Right cardiac atrium (tissue), 5 donors: ENCODE data around the gene ZNF319. TPM values are rescaled to one million over a fixed set of nuclear protein-coding genes. Genes with fewer than 3 reads are reported as not detected.

Source experiments
- ATAC-seq, 2 donors: fragments of 200-7000 bp; cut with Tn5 transposase; one replicate each; pipeline versions ENCODE4 v1.8.0 to v1.9.1; 2020; ENCODE audit warnings: moderate library complexity in 2 of 2, mild to moderate bottlenecking in 1 of 2
- DNase-seq, 3 donors: peaks; one replicate each; pipeline ENCODE4 v3.0.0-alpha.2; 2020
- H3K27ac ChIP-seq: one replicate; pipeline ENCODE4 v1.5.1; 2013; ENCODE audit warnings: mild to moderate bottlenecking, low read length, control low read depth, moderate library complexity
- H3K27me3 ChIP-seq: one replicate; pipeline ENCODE4 v1.6.1; 2013; ENCODE audit not compliant: control insufficient read depth, insufficient read depth
- H3K4me1 ChIP-seq: one replicate; pipeline ENCODE4 v1.6.1; 2013; ENCODE audit warnings: low read length; ENCODE audit not compliant: control insufficient read depth, insufficient read depth
- H3K4me3 ChIP-seq: one replicate; pipeline ENCODE4 v1.5.1; 2013; ENCODE audit warnings: low read length, control low read depth
- H3K9me3 ChIP-seq: one replicate; pipeline ENCODE4 v1.6.1; 2013; ENCODE audit warnings: low read length; ENCODE audit not compliant: control insufficient read depth
- WGBS: extraction: QIAGEN DNeasy Blood & Tissue Kit; methylation state at CpG from one replicate; pipeline ENCODE4 v1.1.7; 2013; 5-methylcytosine and 5-hydroxymethylcytosine counted together
- intact Hi-C, 4 donors: fragments of 100-400 bp; cut with DNase I; formaldehyde crosslinking; loops; one replicate each; pipeline versions ENCODE4 v1.11.0 to v1.14.0; 2022 to 2023
- polyA plus RNA-seq: library from polyadenylated mRNA; stranded (reverse); fragments of 200-250 nt; gene quantifications from one replicate; pipeline ENCODE4 v1.2.3, GENCODE V29; 2013
- total RNA-seq, 4 donors: library from RNA; stranded (reverse); fragmentation: NEBNext Ultra II Directional; extraction: Animal tissue kit (Norgen Biotek cat#: 25700); gene quantifications; one replicate each; pipeline ENCODE4 v1.2.1, GENCODE V29; 2021
- donor health status: healthy with polysubstance abuse.
- donor health status: DM: no; HTN: yes; CAD: no.
- donor health status: DM: no; HTN: no; CAD: no.
- donor health status: DM: no; HTN: yes; CAD: no; lungs with severe emphysema.
- donor health status: DM: yes; HTN: yes; CAD: no.

The ZNF319 gene
- total and polyA plus RNA-seq, 5 donors: 5.5 to 9.2 (median 7.8) TPM

DNA sequence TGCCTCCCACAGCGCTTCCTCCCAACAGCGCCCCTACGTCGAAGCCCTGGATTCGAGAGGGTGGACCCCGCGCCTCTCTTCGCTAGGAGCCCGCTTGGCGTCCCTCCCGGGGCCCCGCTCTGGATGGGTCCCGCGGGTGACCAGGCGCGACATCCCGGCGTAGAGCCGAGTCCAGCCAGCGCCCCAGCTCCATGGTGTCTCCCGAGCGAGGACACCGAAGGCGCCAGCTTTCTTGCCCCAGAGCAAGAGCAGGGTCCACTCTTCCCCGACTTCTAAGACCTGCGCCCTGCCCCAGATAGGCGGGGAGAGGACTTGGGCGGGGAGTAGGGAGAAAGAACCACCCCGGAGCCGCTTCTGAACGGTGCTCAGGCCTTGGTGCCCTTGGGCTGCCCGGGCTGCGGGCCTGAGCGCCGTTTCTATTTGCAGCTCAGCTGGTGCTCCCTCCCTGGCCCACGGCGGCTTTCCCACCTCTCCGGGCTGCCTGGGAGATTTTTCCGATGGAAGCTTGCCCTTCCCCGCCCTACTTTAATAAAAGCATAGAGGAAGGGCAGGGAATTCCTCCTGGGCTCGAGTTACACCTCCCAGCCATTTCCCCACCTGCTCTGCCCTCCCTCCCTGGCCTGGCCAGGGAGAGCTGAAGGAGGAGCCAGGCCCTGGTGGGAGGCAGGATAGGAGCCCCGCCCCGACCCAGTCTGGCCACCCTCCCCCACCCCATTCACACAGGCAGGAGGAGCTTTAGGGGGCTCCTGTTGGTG lies 26.9 kb upstream of the ZNF319 start:
- Histone ChIP-seq H3K4me3 (peak overlapping the region; percentile 57), H3K9me3 (no peaks in the 10 kb centered on the region), H3K27ac (peak overlapping the region; percentile 88), H3K4me1 (peaks cover 26% of the 10 kb centered on the region), H3K27me3 (no peaks in the 10 kb centered on the region)
- intact Hi-C loops: loop anchor here in 1 of 4 donors (10.0 kb wide), 1 partner anchor 167 kb away; the partner anchor contains the start of gene CSNK2A2
- DNase-seq (peak; percentile 60 to 82 (median 79)), ATAC-seq (peak; percentile 46 to 47)
- WGBS: 5% methylated on average over 43 of the region's 43 CpGs

DNA sequence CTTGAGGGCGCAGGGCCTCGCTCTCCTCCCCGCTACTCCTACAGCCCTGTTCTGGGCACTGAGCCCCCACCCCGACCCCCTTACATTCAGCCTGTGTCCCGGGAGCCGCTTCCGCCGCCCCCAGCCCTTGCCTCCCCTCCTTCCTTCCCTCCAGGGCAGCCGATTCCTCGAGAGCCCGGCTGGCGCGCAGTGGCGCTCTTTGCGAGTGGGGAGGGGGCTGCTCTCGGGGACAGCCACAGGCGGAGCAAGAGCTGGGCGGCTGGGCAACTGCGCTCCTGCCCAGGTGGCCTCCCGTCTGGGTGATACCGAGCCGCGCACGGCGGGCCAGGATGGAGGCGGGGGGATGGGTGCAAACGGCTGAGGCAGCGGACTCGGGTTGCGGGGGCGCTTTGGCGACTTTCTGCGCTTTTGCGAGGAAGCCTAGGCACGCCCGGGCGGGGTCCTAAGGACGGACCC lies 26.3 kb upstream of the ZNF319 start:
- Histone ChIP-seq H3K4me1 (peaks cover 25% of the 10 kb centered on the region), H3K27ac (peak overlapping the region; percentile 88)

DNA sequence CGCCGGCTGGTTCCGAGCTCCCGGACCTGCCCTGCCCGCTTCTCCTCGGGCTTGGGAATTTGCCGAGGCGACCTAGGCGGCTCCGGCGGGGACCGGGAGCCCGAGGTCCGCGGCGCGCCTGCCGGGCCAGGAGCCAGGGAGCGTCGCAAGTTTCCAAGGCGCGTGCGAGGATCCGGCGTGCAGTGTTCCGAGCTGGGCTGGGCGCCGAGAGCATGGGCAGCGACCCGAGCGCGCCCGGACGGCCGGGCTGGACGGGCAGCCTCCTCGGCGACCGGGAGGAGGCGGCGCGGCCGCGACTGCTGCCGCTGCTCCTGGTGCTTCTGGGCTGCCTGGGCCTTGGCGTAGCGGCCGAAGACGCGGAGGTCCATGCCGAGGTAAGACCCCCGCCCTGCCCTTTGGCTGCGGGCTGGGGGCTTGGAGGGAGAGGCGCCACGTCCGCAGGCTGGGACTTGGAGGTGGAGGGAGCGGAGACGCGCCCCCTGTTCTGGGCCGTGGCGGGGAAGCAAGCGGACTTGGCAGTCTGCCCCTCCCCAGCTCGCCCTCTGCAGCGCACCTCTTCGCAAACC lies 25.8 kb upstream of the ZNF319 start:
- no peaks in the 10 kb centered on the region for H3K9me3 ChIP-seq
- H3K27ac ChIP-seq: peak overlapping the region; percentile 88
- no peaks in the 10 kb centered on the region for H3K27me3 ChIP-seq
- intact Hi-C loops: loop anchor here in 1 of 4 donors (10.0 kb wide), 1 partner anchor 169 kb away; the partner anchor contains the start of gene CSNK2A2
- WGBS: under 1% methylated on average over 65 of the region's 65 CpGs
- DNase-seq (peak; percentile 66 to 90 (median 89)), ATAC-seq (peak; percentile 41 to 45)
- H3K4me3 ChIP-seq: peak overlapping the region; percentile 57
- H3K4me1 ChIP-seq: peaks cover 23% of the 10 kb centered on the region

More for the DNA sequence above, 26.3 kb upstream of the ZNF319 start:
- peak in 1 of 2 donors; percentile 0 for ATAC-seq
- peak overlapping the region; percentile 57 for H3K4me3 ChIP-seq
- no peaks in the 10 kb centered on the region for H3K27me3 ChIP-seq
- WGBS: 1% methylated on average over 38 of the region's 38 CpGs
- intact Hi-C loops: loop anchor here in 1 of 4 donors (10.0 kb wide), 1 partner anchor 168 kb away; the partner anchor contains the start of gene CSNK2A2
- DNase-seq: peak in 1 of 3 donors; percentile 75
- H3K9me3 ChIP-seq: no peaks in the 10 kb centered on the region

DNA sequence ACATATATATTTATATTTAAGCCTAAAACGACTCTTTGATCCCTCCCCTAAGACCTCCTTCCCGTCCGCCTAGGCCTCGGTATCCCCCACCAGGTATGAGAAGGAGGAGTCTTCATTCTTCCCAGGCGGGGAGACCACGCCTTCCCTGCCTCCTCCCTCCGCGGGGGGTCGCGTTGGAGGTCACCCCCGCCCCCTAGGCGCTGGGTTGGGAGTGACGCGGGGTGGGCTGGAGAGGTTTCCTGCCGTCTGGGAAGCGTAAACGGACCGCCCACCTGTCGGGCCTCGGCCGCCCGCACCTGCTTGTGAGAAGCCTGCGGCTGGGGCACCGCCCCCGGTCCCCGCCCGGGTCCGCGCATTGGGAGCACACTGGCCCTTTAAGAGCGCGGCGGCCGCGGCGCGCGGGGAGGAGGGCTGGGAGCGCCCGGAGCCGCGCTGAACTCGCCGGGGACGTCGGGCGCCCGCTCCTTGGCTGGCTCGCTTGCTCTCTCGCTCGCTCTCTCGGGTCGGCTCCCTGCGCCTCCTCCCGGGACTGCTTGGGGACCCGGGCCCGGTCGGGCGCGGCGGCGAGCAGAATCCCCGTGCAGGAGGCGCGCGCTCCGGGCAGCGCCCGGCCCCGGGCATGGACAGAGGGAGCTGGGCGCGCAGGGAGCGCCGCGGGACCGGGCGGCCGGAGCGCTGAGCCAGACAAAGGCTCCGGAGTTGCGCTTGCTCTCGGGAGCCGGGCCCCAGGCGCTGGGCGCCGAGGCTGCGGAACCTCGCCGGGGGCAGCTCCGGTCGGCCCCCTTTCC lies 25.1 kb upstream of the ZNF319 start, which contains the start of gene MMP15:
TSS of gene MMP15 (plus strand) at position 404 of the 788 bp plus-strand sequence. CDS start 597 bp downstream, outside the sequence.
- no peaks in the 10 kb centered on the region for H3K27me3 ChIP-seq
- under 1% methylated on average over 90 of the region's 90 CpGs for WGBS
- H3K27ac ChIP-seq: peak within 1 kb of the TSS; percentile 88
- intact Hi-C loops: loop anchor here in 2 of 4 donors (2.0 to 10.0 kb wide), 2 partner anchors 101 to 169 kb away; partner anchors contain the start of gene CSNK2A2 (in 1 of the 2)
- H3K9me3 ChIP-seq: no peaks in the 10 kb centered on the region
- peak within 1 kb of the TSS; percentile 57 for H3K4me3 ChIP-seq
- ATAC-seq (peak; percentile 71 to 76), DNase-seq (peak; percentile 78 to 92 (median 90))
- H3K4me1 ChIP-seq: peaks cover 21% of the 10 kb centered on the region

DNA sequence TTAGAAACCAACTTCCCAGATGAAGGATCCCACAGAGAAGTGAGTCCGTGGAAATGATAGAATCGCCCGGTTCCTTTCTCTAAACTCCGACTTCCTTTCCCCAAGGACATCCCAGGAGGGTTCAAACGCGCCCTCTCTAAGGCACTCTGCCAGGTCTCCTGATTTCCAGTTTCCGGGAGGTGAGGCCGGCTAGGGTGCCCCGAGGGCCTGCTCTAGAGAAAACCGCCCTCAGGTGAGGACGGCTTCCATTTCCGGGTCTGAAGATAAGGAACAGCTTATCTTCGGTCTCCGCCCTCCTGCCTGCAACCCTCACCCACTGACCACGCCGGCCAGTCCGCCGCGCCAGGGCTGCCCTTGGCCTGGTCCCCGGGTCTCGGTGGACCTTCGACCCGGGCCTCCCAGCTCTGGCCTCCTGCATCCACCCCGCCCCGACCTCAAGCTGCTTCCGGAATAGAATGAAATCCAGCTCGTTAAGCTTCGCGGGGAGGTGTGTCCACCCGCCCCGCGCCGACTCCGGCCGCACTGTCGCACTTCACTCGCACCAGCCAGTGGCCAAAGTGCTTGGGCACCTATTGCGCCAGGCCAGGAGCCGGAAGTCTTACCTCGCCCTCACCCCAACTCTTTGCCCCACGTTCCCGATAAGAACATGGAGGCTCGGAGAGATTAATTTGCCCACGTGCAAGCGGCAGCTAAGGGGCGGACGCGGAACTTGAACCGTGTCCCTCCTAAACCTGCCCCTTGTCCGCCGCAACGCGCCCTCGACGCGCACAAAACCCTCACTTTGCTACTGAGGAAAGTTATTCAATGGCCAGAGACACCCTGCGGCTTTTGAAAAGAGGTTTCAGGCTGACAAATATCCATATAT lies 24.2 kb upstream of the ZNF319 start:
- WGBS: 7% methylated on average over 57 of the region's 57 CpGs
- ATAC-seq (peak in 1 of 2 donors; percentile 19), DNase-seq (peak; percentile 50 to 82 (median 77))
- no peaks in the 10 kb centered on the region for H3K9me3 ChIP-seq
- peaks cover 14% of the 10 kb centered on the region for H3K4me1 ChIP-seq
- H3K4me3 ChIP-seq: peak overlapping the region; percentile 57
- H3K27ac ChIP-seq: peak overlapping the region; percentile 9
- no peaks in the 10 kb centered on the region for H3K27me3 ChIP-seq
- intact Hi-C loops: loop anchor here in 2 of 4 donors (2.0 to 10.0 kb wide), 2 partner anchors 102 to 170 kb away; partner anchors contain the start of gene CSNK2A2 (in 1 of the 2)

DNA sequence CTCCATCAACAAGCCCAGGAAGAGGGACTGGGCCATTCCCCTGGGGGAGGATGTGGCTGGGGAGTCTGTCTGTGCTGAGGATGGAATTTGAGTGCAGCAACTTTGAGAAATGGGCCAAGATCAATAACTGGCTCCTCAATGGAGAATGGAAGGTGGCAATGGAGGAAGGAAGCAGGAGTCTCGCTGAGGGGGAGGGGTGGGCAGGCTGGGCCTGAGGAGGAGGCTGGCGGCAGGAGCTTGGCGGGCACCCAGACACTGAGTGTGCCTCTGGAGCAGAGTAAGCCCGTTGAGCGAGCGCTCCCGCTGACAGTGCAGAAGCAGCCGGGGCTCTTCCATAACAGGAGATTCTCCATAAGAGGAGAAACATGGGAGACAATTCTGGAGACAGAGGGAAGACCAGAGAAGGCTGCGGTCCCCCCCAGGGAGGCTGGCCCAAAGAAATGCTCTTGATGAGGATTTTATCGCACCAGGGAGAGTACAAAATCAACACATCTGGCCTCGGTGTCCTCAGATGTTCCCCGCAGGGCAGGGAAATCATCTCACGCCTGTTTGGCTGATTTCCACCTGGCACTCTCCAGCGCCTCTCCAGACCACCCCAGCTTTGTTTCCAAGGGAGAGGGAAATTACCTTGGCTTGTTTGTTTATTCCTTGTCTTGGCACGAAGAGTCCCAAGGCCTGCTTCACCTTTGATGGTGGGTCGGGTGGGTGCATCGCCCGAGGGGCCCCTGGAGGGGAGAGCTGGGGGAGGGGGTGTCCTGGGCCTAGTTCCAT lies 22.3 kb upstream of the ZNF319 start:
- H3K27ac ChIP-seq: peak overlapping the region; percentile 62
- no peak overlapping the region for H3K4me3 ChIP-seq
- no peaks in the 10 kb centered on the region for H3K9me3 ChIP-seq
- ATAC-seq (peak; percentile 48 to 55), DNase-seq (peak; percentile 85 to 93 (median 92))
- peaks cover 3% of the 10 kb centered on the region for H3K4me1 ChIP-seq
- 17% methylated on average over 18 of the region's 18 CpGs for WGBS
- intact Hi-C loops: loop anchor here in 2 of 4 donors (2.0 to 10.0 kb wide), 2 partner anchors 96 to 172 kb away; partner anchors contain the start of gene CSNK2A2 (in 1 of the 2)
- no peaks in the 10 kb centered on the region for H3K27me3 ChIP-seq

DNA sequence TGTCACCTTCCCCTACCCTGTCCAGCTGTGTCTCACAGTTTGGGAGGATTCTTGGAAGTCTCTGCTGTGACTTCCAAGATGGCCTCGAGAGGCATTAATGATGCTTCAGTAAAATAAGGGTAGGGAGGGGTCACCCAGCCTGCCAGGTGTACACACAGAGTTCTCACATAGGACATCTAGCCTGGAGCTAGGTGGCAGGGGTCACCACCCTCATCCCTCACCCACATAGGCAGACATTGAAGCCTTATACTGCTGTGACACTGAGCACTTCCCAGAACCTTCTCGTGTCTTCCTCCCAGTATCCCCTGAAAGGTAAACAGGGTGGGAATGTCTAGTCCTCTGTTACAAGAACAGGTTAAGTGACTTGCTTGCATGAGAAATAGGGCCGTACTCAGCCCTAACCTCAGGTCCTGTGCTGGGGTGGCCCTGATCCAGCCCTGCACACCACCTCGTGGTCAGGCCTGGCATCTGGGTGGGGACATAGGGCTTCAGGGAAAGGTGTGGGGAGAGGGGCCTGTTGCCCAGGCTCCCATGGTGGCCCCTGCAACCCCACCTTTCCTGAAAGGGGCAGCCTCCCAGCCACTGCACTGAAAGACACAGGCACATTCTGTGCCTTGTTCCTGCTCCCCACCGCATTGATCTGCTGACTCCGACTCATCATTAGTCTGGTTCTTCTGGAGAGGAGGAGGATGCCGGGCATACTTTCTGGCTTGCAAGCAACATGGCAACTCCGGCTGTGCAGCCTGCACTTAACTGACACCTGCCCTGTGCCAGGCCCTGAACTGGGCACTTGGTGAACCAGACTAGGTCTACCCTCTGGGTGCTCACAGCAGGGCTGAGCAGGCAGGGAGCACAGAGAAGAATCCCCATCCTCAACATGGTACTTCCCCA lies 21.4 kb upstream of the ZNF319 start:
- peak in 1 of 3 donors; percentile 36 for DNase-seq

DNA sequence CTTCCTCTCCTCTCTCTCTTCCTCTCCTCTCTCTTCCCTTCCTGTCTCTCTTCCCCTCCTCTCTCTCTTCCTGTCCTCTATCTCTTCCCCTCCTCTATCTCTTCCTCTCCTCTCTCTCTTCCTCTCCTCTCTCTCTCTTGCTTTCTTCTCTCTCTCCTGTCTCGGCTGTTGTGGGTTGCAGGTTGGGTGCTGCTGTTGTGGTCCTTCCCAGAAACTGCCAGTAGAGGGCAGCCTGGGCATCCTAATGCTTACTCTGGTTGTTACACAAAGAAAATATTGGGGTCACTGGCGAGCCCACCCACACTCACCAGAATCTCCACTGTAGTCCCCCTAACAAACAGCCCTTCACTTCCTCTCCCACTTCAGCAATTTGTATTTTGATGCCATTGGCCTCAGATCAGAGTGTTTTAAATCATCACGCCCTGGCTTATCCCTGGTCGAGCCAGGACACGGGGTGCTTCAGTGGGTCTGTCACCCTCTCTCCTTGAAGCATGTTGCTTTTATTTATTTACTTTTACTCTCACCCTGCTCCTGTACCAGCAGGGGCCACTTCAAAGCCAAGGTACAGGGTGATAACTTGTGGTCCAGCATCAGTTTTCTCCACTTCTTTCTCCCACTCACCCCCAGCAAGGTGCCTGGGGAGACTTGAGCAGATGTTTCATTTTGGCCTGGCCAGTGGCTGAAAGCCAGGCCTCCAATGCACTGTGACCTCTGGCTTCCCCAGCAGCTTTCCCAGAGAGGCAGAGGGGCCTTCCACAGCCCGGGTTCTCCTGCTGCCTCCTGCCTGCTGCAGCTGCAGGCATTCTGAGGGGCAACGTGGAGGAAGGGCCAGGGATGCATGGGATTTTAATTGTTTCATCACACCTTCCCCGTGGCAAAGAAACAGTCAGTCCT lies 20.4 kb upstream of the ZNF319 start:
- H3K27me3 ChIP-seq: no peaks in the 10 kb centered on the region
- H3K27ac ChIP-seq: no peak overlapping the region
- H3K4me1 ChIP-seq: peaks cover 2% of the 10 kb centered on the region
- H3K4me3 ChIP-seq: no peak overlapping the region
- no peaks in the 10 kb centered on the region for H3K9me3 ChIP-seq
- WGBS: 42% methylated on average over 8 of the region's 8 CpGs
- DNase-seq (peak in 2 of 3 donors; percentile 75 to 79), ATAC-seq (no peak)
- intact Hi-C loops: loop anchor here in 2 of 4 donors (2.0 to 10.0 kb wide), 2 partner anchors 102 to 174 kb away; partner anchors contain the start of gene CSNK2A2 (in 1 of the 2)

More for the DNA sequence above, 21.4 kb upstream of the ZNF319 start:
- ATAC-seq: no peak
- peaks cover 2% of the 10 kb centered on the region for H3K4me1 ChIP-seq
- H3K9me3 ChIP-seq: no peaks in the 10 kb centered on the region
- 70% methylated on average over 8 of the region's 8 CpGs for WGBS
- no peak overlapping the region for H3K27ac ChIP-seq
- intact Hi-C loops: loop anchor here in 3 of 4 donors (2.0 to 10.0 kb wide), 3 partner anchors 97 to 173 kb away; partner anchors contain the start of gene CSNK2A2 (in 1 of the 3)
- no peaks in the 10 kb centered on the region for H3K27me3 ChIP-seq
- H3K4me3 ChIP-seq: no peak overlapping the region
